ENCODE results near the gene UGT3A1. TPM values are rescaled to one million over a fixed set of nuclear protein-coding genes. Genes with fewer than 3 reads are reported as not detected.
A peak's percentile ranks its signal among the peaks of the same experiment; 100 is the strongest.

Gene UGT3A1
- total and polyA plus RNA-seq, 2 experiments from 2014 or later, result 27.9 to 35.4 TPM

DNA sequence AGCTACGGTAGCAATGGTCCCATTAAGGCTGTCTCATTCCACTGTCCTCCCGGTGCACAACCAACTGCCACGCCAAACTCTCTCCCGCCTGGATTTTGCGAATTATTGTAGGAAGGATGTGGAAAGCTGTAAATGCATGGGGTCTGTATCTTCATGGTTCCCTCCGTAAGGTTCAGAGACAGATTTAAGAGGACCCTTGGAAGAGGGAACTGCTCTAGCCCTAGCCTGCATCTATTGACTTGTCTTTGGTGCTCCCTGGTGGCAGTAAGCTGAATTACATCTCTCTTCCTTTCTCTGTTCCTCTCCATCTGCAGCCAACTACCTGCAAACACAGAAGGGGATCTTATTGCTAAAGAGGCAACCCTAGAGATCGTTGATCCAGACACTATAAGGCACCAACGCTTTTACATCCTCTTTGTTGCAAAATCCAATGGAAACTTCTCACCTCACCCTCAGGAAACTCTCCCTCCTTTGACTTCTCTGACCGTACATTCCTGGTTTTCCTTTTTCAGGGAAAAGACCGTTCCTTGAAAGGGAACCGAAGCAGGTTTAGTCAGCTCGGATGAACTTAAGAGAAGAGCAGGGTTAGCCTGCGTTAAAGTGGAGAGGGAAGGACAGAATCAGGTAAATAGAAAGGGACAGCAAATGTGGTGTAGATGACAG, 64.7 kb downstream of the UGT3A1 start:
- Histone ChIP-seq H4K20me1 (ENCODE audit: insufficient read depth, poor library complexity, severe bottlenecking) (no peaks in the 10 kb centered on the region), H3K27me3 (peaks cover 19% of the 10 kb centered on the region), H3K36me3 (replicated peaks; ENCODE audit: insufficient read depth, low read depth) (no peaks in the 10 kb centered on the region), H3K4me3 (no peak overlapping the region), H3K4me2 (peak overlapping the region; percentile 62), H3K9me3 (ENCODE audit: low read depth) (no peaks in the 10 kb centered on the region), H3K79me2 (no peaks in the 10 kb centered on the region), H2AFZ (no peak overlapping the region), H3K9me2 (replicated peaks; ENCODE audit: insufficient read depth) (no peaks in the 10 kb centered on the region), H3K4me1 (ENCODE audit: insufficient read depth) (no peaks in the 10 kb centered on the region), H3K27ac (no peak overlapping the region)
- DNase-seq (ENCODE audit: low spot score), result peak; percentile 80
- 43% methylated on average over 13 of the region's 13 CpGs for WGBS (ENCODE audit: low lambda C conversion rate, missing lambda C conversion rate)
- no peak for TF ChIP-seq EZH2 (IDR thresholded peaks at IDR 0.05; ENCODE audit: borderline replicate concordance)
- TF ChIP-seq, protein P1, sequence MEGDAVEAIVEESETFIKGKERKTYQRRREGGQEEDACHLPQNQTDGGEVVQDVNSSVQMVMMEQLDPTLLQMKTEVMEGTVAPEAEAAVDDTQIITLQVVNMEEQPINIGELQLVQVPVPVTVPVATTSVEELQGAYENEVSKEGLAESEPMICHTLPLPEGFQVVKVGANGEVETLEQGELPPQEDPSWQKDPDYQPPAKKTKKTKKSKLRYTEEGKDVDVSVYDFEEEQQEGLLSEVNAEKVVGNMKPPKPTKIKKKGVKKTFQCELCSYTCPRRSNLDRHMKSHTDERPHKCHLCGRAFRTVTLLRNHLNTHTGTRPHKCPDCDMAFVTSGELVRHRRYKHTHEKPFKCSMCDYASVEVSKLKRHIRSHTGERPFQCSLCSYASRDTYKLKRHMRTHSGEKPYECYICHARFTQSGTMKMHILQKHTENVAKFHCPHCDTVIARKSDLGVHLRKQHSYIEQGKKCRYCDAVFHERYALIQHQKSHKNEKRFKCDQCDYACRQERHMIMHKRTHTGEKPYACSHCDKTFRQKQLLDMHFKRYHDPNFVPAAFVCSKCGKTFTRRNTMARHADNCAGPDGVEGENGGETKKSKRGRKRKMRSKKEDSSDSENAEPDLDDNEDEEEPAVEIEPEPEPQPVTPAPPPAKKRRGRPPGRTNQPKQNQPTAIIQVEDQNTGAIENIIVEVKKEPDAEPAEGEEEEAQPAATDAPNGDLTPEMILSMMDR (IDR thresholded peaks at IDR 0.05; ENCODE audit: poor library complexity), result peak; percentile 77

DNA sequence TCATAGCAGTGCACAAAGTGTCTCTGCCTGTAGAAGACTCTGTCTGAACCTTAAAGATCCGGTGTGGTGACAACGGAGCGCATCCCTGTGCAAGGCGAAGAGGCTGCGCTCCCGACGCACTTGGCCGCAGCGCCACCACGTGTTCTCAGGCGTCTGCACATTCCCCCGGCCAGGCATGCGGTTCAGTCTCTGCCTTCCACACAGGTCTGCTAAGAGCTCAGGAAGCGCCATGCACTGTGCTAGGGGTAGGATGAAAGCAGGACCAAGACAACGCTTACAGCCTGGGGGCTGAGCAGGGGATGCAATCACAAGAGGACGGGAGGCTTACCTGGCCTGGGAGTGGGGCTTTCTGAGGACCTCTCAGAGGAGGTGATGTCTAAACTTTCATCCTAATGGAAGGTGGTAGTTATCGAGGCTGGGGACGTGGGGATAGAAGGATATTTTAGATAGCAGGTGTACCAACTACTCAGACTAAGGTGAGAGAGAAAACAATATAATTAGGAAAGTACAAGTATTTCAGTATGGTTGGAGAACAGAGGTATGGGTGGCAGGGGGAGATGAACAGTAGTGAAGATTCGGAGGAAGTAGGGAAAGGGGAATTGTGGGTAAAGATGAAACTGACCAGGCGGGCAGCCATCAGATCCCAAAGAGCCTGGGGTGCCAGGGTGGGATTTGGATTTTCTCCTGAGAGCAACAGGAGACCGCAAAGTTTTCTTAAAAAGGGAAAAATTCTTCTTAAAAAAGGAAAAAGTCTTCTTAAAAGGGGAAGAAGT, 66.1 kb downstream of the UGT3A1 start:
- Histone ChIP-seq H3K9me3 (ENCODE audit: low read depth) (no peaks in the 10 kb centered on the region), H3K79me2 (no peaks in the 10 kb centered on the region), H3K36me3 (replicated peaks; ENCODE audit: insufficient read depth, low read depth) (no peaks in the 10 kb centered on the region), H3K27me3 (peaks cover 19% of the 10 kb centered on the region), H2AFZ (no peak overlapping the region), H4K20me1 (ENCODE audit: insufficient read depth, poor library complexity, severe bottlenecking) (no peaks in the 10 kb centered on the region), H3K4me3 (no peak overlapping the region), H3K4me2 (peak overlapping the region; percentile 47), H3K9me2 (replicated peaks; ENCODE audit: insufficient read depth) (no peaks in the 10 kb centered on the region), H3K4me1 (ENCODE audit: insufficient read depth) (no peaks in the 10 kb centered on the region), H3K27ac (no peak overlapping the region)
- DNase-seq (ENCODE audit: low spot score), result peak; percentile 85
- 21% methylated on average over 21 of the region's 21 CpGs for WGBS (ENCODE audit: low lambda C conversion rate, missing lambda C conversion rate)
- TF ChIP-seq EZH2 (IDR thresholded peaks at IDR 0.05; ENCODE audit: borderline replicate concordance), result no peak
- TF ChIP-seq, protein P1 (IDR thresholded peaks at IDR 0.05; ENCODE audit: poor library complexity), result peak; percentile 86

DNA sequence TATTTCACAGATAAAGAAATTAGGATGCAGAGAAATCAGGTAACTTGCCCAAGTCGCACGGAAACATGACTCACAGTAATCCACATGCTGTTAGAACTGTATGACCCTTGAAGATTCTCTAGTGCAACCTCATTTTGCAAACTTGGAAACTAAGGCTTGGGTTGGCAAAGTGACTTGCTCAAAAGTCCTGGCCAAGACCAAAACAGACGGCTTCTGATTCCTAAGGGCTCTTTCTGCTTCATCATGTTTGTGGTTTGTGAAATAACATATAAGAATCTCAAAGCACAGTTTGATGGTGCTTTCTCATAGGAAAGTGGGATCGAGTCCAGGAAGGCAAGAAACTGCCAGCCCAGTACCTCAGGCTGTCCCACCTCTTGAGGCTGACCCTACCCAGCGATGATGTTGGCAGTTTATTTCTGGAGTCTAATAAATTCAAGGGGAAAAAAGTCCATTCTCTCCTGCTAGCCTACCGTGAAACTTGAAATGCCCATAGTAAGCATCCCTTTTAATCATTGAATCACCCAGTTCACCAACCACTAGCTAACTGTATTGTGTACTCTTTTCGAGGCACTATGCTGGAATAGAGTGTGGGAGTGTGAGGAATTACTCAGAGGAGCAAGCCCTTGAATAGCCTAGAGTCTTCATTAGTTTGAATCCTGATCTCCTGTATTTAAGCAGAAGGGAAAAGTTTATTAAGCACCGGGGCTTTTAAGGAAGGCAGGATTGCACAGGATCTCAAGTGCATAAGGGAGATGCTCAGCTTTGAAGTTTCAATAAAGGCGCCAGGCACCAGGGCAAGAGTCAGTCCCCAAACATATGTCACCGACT, 66.9 kb downstream of the UGT3A1 start:
- Histone ChIP-seq H3K4me2 (peak overlapping the region; percentile 47), H3K9me2 (replicated peaks; ENCODE audit: insufficient read depth) (no peaks in the 10 kb centered on the region), H3K4me1 (ENCODE audit: insufficient read depth) (no peaks in the 10 kb centered on the region), H2AFZ (no peak overlapping the region), H3K36me3 (replicated peaks; ENCODE audit: insufficient read depth, low read depth) (no peaks in the 10 kb centered on the region), H4K20me1 (ENCODE audit: insufficient read depth, poor library complexity, severe bottlenecking) (no peaks in the 10 kb centered on the region), H3K79me2 (no peaks in the 10 kb centered on the region), H3K27ac (no peak overlapping the region), H3K4me3 (no peak overlapping the region), H3K9me3 (ENCODE audit: low read depth) (no peaks in the 10 kb centered on the region), H3K27me3 (peaks cover 19% of the 10 kb centered on the region)
- DNase-seq (ENCODE audit: low spot score), result no peak
- TF ChIP-seq EZH2phosphoT487 (IDR thresholded peaks at IDR 0.05; ENCODE audit: low read depth, severe bottlenecking, unreplicated experiment), result no peak
- TF ChIP-seq, protein P1 (IDR thresholded peaks at IDR 0.05; ENCODE audit: poor library complexity), result no peak
- no peak for TF ChIP-seq EZH2 (IDR thresholded peaks at IDR 0.05; ENCODE audit: borderline replicate concordance)
- 68% methylated on average over 10 of the region's 10 CpGs for WGBS (ENCODE audit: low lambda C conversion rate, missing lambda C conversion rate)

Measured in hepatocyte (in vitro differentiated cells).